ENCODE measurements around the gene NMNAT2.

- no peak for TF ChIP-seq CTCF (IDR thresholded peaks at IDR 0.05)
- no peak for TF ChIP-seq POLR2A (IDR thresholded peaks at IDR 0.05)
- TF ChIP-seq POLR2AphosphoS5 (IDR thresholded peaks at IDR 0.05), result no peak
- TF ChIP-seq EP300 (IDR thresholded peaks at IDR 0.05), result no peak
These were observed 53.1 kb downstream of the NMNAT2 start for GRCh38 chr1:183365093-183365492.
